ENCODE results near the gene SMARCD1. TPM values are rescaled to one million over a fixed set of nuclear protein-coding genes. Genes with fewer than 3 reads are reported as not detected.

SMARCD1 gene
- total and polyA plus RNA-seq, 9 of the 15 experiments (the other 6 are each of a cell fraction or from before 2014, with no cell fraction given): 0.86 to 91.7 (median 48.0) TPM

- TF ChIP-seq RNF219 (CRISPR knock-in tag; IDR thresholded peaks at IDR 0.05) (no peak), PBX2 (CRISPR knock-in tag; IDR thresholded peaks at IDR 0.05; ENCODE audit: low read depth) (no peak), PBX2 (tag; conservative IDR thresholded peaks at IDR 0.05; ENCODE audit: low read depth) (0 out of 2 replicates have a peak, but pooled peaks have one; percentile 16), DMBX1 (CRISPR knock-in tag; IDR thresholded peaks at IDR 0.05; ENCODE audit: borderline replicate concordance) (no peak), MXI1 (IDR thresholded peaks at IDR 0.05; ENCODE audit: low read depth, low read length) (no peak), CBX2 (IDR thresholded peaks at IDR 0.05; ENCODE audit: insufficient read depth, low read length, poor library complexity, severe bottlenecking) (no peak), PML (IDR thresholded peaks at IDR 0.05; ENCODE audit: low read length) (0 out of 2 replicates have a peak, but pooled peaks have one; percentile 34), ZNF696 (CRISPR knock-in tag; conservative IDR thresholded peaks at IDR 0.05) (no peak), NFRKB (IDR thresholded peaks at IDR 0.05; ENCODE audit: low read depth) (no peak), HIVEP1 (CRISPR knock-in tag; IDR thresholded peaks at IDR 0.05) (no peak), YY1 (IDR thresholded peaks at IDR 0.05; ENCODE audit: borderline replicate concordance in 1 of 3, control insufficient read depth in 1 of 3, extremely low read depth in 1 of 3, insufficient read depth in 3 of 3, insufficient read length in 1 of 3, insufficient replicate concordance in 2 of 3, low read depth in 1 of 3, low read length in 2 of 3) (no peak), ZFP36 (IDR thresholded peaks at IDR 0.05; ENCODE audit: low read depth, low read length, partially characterized antibody) (no peak), ZC3H11A (IDR thresholded peaks at IDR 0.05; ENCODE audit: low read depth, low read length) (no peak), FOXP1 (CRISPR knock-in tag; IDR thresholded peaks at IDR 0.05) (no peak), MTF1 (CRISPR knock-in tag; IDR thresholded peaks at IDR 0.05; ENCODE audit: borderline replicate concordance) (no peak), ZSCAN29 (IDR thresholded peaks at IDR 0.05) (no peak), ZBTB26 (CRISPR knock-in tag; IDR thresholded peaks at IDR 0.05) (no peak), SP1 (CRISPR knock-in tag; IDR thresholded peaks at IDR 0.05) (no peak), ZFP1 (CRISPR knock-in tag; IDR thresholded peaks at IDR 0.05) (no peak), ARID1B (IDR thresholded peaks at IDR 0.05) (peak; percentile 41; the same call in 1 of the 2 replicates), SIN3A (IDR thresholded peaks at IDR 0.05; ENCODE audit: borderline replicate concordance in 2 of 2, control insufficient read depth in 1 of 2, low read depth in 2 of 2, low read length in 2 of 2) (no peak), MEF2A (IDR thresholded peaks at IDR 0.05; ENCODE audit: control insufficient read depth, low read depth, low read length) (no peak)
Observed at GRCh38 chr12:50053583-50053982, 31.6 kb upstream of the SMARCD1 start (continued).

Data from K562 (cell line).